Gastroesophageal sphincter (tissue), 4 donors: ENCODE measurements around the gene BTBD2. TPM values are rescaled to one million over a fixed set of nuclear protein-coding genes. Genes with fewer than 3 reads are reported as not detected.

ENCODE experiments used
- ATAC-seq: fragments of 150-250 bp; one replicate; pipeline ENCODE4 v1.9.1; 2016; ENCODE audit warnings: mild to moderate bottlenecking, moderate library complexity
- H3K27ac ChIP-seq, 4 donors: fragments of 200-600 bp; sonication (generic) in 3 of 4; 1 replicate in 3 of 4; 2 replicates in 1 of 4; pipeline ENCODE4 v1.5.1; 2016 to 2019
- H3K27me3 ChIP-seq: fragments of 200-600 bp; sonication (generic); one replicate; pipeline ENCODE4 v1.5.1; 2019
- H3K36me3 ChIP-seq, 2 donors: fragments of 200-600 bp; sonication (generic); one replicate each; pipeline ENCODE4 v1.5.1; 2019; ENCODE audit warnings: control low read depth in 1 of 2
- H3K4me1 ChIP-seq, 3 donors: fragments of 200-600 bp; sonication (generic); 1 replicate in 2 of 3; 2 replicates in 1 of 3; pipeline ENCODE4 v1.5.1; 2016 to 2019; ENCODE audit warnings: control low read depth in 2 of 3
- H3K4me3 ChIP-seq, 2 donors: fragments of 200-600 bp; sonication (generic); one replicate each; pipeline ENCODE4 v1.5.1; 2019; ENCODE audit warnings: mild to moderate bottlenecking in 1 of 2, moderate library complexity in 1 of 2
- H3K9me3 ChIP-seq, 3 donors: fragments of 200-600 bp; sonication (generic); one replicate each; pipeline ENCODE4 v1.5.1; 2017 to 2019; ENCODE audit warnings: control low read depth in 2 of 3
- EP300 ChIP-seq: sonication (generic); formaldehyde crosslinking; IDR thresholded peaks from one replicate; pipeline ENCODE4 v1.6.1; 2017; ENCODE audit warnings: antibody characterized with exemption, mild to moderate bottlenecking
- POLR2A ChIP-seq, 2 donors: fragments of 450-650 bp; IDR thresholded peaks; one replicate each; pipeline ENCODE4 v1.6.1; 2017; ENCODE audit warnings: antibody characterized with exemption in 2 of 2, mild to moderate bottlenecking in 2 of 2, moderate library complexity in 1 of 2
- POLR2AphosphoS5 ChIP-seq: sonication (generic); formaldehyde crosslinking; IDR thresholded peaks from one replicate; pipeline ENCODE4 v1.6.1; 2017; ENCODE audit warnings: antibody characterized with exemption
- WGBS, 2 donors: methylation state at CpG; one replicate each; pipeline ENCODE4 v1.1.5; 2018; ENCODE audit warnings: low coverage in 1 of 2; 5-methylcytosine and 5-hydroxymethylcytosine counted together
- total RNA-seq, 4 donors: library from RNA; depleted of rRNA; stranded (reverse); fragments of >200 nt; gene quantifications; one replicate each; pipeline ENCODE4 v1.1.0, GENCODE V29; 2016
- TF ChIP-seq, protein P1 (sequence below), 4 experiments: fragments of 200-600 bp in 2 of 4; fragments of 450-650 bp in 2 of 4; sonication (generic) in 1 of 4; IDR thresholded peaks; one replicate each; pipeline ENCODE4 v1.5.1; 2017 to 2019; ENCODE audit warnings: antibody characterized with exemption in 4 of 4, mild to moderate bottlenecking in 2 of 4, moderate library complexity in 2 of 4

BTBD2 gene
- total RNA-seq, 4 donors from 2014 or later = 44.0 to 125 (median 59.9) TPM

DNA sequence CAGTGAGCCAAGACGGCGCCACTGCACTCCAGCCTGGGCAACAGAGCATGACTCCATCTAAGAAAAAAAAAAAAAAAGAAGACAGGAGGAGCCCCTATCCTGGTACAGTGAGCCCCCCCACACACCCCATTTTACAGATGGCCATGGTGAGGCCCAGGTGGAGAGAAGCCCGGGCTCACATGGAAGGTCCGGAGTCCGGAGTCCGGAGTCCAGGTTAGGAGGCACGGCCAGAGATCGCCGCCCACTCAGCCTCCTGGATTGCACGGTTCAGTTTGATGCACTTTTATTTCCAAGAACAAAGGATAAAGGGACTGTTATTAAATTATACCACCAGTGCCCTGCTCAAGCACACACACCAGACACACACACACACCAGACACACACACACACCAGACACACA, 11.3 kb upstream of the BTBD2 start:
- Histone ChIP-seq H3K27me3 (no peaks in the 10 kb centered on the region), H3K36me3 (no peaks in the 10 kb centered on the region), H3K4me3 (no peak overlapping the region), H3K27ac (peak overlapping the region in 2 of 4 donors; percentile 19 to 66), H3K9me3 (no peaks in the 10 kb centered on the region), H3K4me1 (peaks cover 0 to 40% (median 20%) of the 10 kb centered on the region in 3 donors)
- ATAC-seq = no peak
- WGBS, 2 donors = 79 to 88% methylated on average over 2 to 5 of the region's 10 CpGs
- no peak for TF ChIP-seq POLR2AphosphoS5

DNA sequence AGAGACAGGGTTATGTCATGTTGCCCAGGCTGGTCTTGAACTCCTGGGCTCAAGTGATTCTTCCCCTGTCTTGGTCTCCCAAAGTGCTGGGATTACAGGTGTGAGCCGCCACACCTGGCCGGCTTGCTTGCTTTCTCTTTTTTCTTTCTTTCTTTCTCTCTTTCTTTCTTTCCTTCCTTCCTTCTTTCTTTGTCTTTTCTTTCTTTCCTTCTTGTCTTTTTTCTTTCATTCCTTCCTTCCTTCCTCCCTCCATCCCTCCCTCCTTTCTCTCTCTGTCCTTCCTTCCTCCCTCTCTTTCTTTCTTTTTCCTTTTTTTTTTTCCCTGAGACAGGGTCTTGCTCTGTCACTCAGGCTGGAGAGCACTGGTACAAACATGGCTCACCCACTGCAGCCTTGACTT, 6.8 kb upstream of the BTBD2 start:
- H3K36me3 ChIP-seq = no peaks in the 10 kb centered on the region
- H3K4me3 ChIP-seq = no peak overlapping the region
- no peaks in the 10 kb centered on the region for H3K9me3 ChIP-seq
- no peaks in the 10 kb centered on the region for H3K27me3 ChIP-seq
- WGBS, 2 donors = 94 to 100% methylated on average over 1 to 2 of the region's 2 CpGs
- no peak for ATAC-seq
- H3K27ac ChIP-seq = no peak overlapping the region
- H3K4me1 ChIP-seq = peaks cover 0 to 14% (median 0%) of the 10 kb centered on the region in 3 donors
- TF ChIP-seq, protein P1, sequence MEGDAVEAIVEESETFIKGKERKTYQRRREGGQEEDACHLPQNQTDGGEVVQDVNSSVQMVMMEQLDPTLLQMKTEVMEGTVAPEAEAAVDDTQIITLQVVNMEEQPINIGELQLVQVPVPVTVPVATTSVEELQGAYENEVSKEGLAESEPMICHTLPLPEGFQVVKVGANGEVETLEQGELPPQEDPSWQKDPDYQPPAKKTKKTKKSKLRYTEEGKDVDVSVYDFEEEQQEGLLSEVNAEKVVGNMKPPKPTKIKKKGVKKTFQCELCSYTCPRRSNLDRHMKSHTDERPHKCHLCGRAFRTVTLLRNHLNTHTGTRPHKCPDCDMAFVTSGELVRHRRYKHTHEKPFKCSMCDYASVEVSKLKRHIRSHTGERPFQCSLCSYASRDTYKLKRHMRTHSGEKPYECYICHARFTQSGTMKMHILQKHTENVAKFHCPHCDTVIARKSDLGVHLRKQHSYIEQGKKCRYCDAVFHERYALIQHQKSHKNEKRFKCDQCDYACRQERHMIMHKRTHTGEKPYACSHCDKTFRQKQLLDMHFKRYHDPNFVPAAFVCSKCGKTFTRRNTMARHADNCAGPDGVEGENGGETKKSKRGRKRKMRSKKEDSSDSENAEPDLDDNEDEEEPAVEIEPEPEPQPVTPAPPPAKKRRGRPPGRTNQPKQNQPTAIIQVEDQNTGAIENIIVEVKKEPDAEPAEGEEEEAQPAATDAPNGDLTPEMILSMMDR (IDR thresholded peaks at IDR 0.05) = no peak
- TF ChIP-seq EP300 = no peak
- TF ChIP-seq POLR2A (IDR thresholded peaks at IDR 0.05) = no peak
- TF ChIP-seq POLR2AphosphoS5 = no peak

DNA sequence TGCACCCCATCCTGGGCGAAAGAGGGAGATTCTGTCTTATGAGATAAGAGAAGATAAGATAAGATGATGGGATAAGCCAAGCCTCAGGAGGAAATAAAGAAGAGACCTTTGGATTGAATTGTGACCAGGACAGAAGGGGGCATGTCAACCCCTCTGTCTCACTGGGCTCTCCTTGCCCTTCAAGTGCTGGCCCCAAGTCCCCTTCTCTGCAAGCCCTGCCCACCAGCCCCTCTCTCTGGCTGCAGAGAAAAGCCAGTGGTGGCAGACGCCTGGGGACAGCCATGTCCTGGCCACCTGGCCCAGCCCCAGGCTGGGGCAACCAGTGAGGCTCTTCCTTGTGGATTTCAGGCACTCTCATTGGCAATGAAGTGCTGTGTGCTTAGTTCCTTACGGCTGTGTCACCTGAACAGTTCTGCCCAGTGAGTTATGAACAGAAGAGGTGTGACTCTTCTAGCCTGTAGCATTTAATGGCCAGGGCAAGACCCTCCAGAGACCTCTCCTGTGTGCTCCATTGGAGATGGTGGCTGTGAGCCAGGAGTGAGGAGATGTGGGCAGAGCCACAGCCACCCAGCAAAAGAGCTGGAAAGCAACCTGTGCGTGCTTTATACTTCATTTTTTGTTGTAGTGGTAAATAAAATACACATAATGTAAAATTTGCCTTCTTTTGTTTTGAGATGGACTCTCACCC, 6.1 kb upstream of the BTBD2 start:
- Histone ChIP-seq H3K4me3 (no peak overlapping the region), H3K4me1 (peaks cover 0 to 13% (median under 1%) of the 10 kb centered on the region in 3 donors), H3K27me3 (no peaks in the 10 kb centered on the region), H3K36me3 (no peaks in the 10 kb centered on the region), H3K27ac (no peak overlapping the region), H3K9me3 (no peaks in the 10 kb centered on the region)
- no peak for TF ChIP-seq EP300
- no peak for TF ChIP-seq POLR2AphosphoS5
- TF ChIP-seq, protein P1 (IDR thresholded peaks at IDR 0.05) = no peak
- no peak for TF ChIP-seq POLR2A (IDR thresholded peaks at IDR 0.05)
- ATAC-seq = no peak
- 77 to 89% methylated on average over 2 to 3 of the region's 4 CpGs for WGBS, 2 donors

DNA sequence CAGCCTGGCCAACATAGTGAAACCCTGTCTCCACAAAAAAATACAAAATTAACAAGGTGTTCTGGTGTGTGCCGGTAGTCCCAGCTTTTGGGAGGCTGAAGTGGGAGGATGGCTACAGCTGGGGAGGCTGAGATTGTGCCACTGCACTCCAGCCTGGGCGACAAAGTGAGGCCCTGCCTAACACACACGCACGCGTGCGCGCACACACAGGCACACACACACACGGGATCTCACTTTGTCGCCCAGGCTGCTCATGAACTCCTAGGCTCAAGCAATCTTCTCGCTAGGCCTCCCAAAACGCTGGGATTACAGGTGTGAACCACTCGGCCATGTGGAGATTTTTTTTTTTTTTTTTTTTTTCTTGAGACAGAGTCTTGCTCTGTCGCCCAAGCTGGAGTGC, 3.2 kb upstream of the BTBD2 start:
- no peak for ATAC-seq
- TF ChIP-seq POLR2AphosphoS5 (no peak), EP300 (no peak), POLR2A (IDR thresholded peaks at IDR 0.05) (no peak)
- TF ChIP-seq, protein P1 (IDR thresholded peaks at IDR 0.05) = no peak
- Histone ChIP-seq H3K4me3 (no peak overlapping the region), H3K36me3 (no peaks in the 10 kb centered on the region), H3K9me3 (no peaks in the 10 kb centered on the region), H3K27ac (no peak overlapping the region), H3K4me1 (peaks cover 0 to 33% (median 15%) of the 10 kb centered on the region in 3 donors), H3K27me3 (no peaks in the 10 kb centered on the region)
- WGBS, 2 donors = 88 to 91% methylated on average over 11 to 12 of the region's 13 CpGs

DNA sequence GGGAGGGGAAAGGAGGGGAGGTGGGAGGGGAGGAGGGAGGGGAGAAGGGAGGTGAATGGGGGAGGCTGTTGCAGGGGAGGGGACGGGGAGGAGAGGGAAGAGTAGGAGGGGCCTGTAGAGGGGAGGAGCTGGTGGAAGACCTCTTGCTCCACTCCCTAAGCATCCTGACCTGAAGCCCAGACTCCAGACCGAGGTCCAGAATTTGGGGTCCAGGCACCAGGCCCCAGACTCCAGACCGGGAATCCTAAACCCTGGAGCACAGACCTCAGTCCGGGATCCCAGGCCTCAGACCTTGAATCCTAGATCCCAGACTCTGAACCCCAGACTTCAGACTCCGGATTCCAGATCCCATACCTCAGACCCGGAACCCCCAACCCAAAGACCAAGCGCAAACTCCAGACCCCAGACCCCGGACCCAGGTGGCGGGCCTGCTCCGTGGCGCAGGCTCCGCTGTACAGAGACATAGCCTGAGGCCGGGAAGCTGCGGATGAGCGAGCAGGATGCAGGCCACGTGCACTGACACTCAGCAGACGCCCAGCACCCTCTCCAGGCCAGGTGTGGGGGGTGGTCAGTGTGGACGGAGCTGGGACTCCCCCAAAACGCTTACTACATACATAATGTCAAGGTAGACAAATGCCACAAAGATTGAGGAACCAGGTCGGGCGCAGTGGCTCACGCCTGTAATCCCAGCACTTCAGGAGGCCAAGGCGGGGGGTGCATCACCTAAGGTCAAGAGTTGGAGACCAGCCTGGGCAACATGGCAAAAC, 710 bp upstream of the BTBD2 start:
- peak; percentile 91 for ATAC-seq
- H3K27me3 ChIP-seq = no peaks in the 10 kb centered on the region
- H3K4me1 ChIP-seq = peaks cover 0 to 48% (median 23%) of the 10 kb centered on the region in 3 donors
- peak overlapping the region in 1 of 2 donors; percentile 79 for H3K4me3 ChIP-seq
- peaks cover 0 to 13% of the 10 kb centered on the region in 2 donors for H3K36me3 ChIP-seq
- H3K9me3 ChIP-seq = no peaks in the 10 kb centered on the region
- TF ChIP-seq EP300 (no peak), POLR2AphosphoS5 (no peak), POLR2A (IDR thresholded peaks at IDR 0.05) (no peak)
- TF ChIP-seq, protein P1 (IDR thresholded peaks at IDR 0.05) = no peak
- WGBS, 2 donors = 29 to 50% methylated on average over 2 to 4 of the region's 23 CpGs
- H3K27ac ChIP-seq = peak overlapping the region; percentile 3 to 86 (median 81)
